Measurements from ENCODE around the gene CNOT4.

Gene CNOT4

DNA sequence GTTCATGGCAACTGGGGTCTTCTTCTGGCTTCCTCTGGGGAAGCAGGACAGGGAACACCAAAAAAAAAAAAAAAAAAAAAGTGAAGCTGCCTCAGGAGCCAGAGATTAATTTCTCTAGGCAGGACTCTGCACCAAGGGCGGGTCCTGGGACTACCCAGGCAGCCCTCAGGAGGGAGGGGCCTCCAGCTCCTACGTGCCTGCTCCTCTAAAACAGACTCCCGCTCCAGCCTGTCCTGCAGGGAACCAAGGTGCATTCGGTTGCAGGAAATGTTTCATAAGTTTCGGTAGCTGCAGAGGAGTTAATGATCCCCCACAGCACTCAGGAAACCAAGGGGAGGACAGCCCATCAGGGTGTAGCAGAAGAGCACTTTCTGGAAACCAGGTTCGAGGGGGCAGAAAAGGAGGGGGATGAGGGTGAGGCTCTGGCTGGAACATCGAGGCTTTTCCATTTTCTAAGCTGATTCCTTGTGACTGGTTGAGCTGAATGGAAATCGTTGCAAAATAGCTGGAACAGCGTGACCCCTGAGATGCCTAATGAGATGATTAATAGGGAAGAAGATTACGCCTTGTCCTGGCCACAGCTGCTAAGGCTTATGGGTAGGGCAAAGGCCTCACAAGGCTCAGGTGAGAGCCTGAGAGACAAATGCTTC is 192.1 kb downstream of the CNOT4 start:
- no peak for DNase-seq

DNA sequence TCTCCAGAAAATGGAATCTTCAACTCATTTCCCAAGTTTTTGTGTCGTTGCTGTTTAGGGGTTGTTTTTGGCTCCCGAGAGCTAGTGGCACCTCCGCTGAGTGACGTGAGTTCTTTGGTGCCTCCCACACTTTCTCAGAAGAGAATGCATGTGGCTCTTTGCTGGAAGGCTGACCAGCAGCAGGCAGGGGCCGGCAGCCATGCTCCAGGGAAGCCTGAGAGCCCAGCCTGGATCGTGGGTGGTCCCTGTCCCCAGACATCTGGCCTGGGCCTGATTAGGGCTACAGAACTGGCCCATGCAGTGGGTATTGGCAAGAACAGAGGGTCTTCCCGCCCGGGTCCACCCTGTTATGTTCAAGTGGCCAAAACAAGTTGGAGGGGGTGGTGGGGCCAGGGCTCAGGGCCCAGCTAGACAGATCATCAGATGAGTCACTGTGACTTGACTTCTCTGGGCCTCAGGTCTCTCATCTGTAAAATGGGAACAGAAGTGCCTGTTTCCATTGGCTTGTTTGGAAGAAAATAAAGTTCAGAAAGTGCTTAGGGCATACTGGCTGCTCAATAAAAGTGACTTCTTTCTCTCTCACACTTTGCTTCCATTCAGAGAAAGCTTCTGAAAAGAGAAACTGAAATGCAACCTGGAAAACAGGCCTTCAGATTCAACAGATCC is 193.1 kb downstream of the CNOT4 start:
- DNase-seq = no peak

- no peak for DNase-seq
Observed at GRCh38 chr7:135313971-135314370, 195.9 kb downstream of the CNOT4 start.

Measured in CD4-positive, alpha-beta T cell treated with Interferon alpha-2 for 1 hour (primary cell).